HG02798 (cell line): ENCODE results near the gene YTHDF2.
"Not testable (repeated sequence)": the region's sequence is repeated elsewhere in the genome, so short reads cannot be mapped to it uniquely, and the experiment has no call there.

ENCODE experiments used
- ATAC-seq: cut with Tn5 transposase; IDR thresholded peaks from one replicate; pipeline ENCODE4 v1.9.1; 2021; ENCODE audit warnings: mild to moderate bottlenecking; ENCODE audit not compliant: unreplicated experiment, poor library complexity

YTHDF2 gene

GRCh38 chr1:28794582-28794981 lies 57.8 kb downstream of the YTHDF2 start:
- ATAC-seq: not testable (repeated sequence)

- ATAC-seq: no peak
Observed at GRCh38 chr1:28796352-28797211, 59.8 kb downstream of the YTHDF2 start.

GRCh38 chr1:28800324-28800723 lies 63.6 kb downstream of the YTHDF2 start:
- ATAC-seq: no peak

GRCh38 chr1:28801461-28801860 lies 64.7 kb downstream of the YTHDF2 start:
- no peak for ATAC-seq

GRCh38 chr1:28803051-28803450 lies 66.3 kb downstream of the YTHDF2 start:
- ATAC-seq: no peak

GRCh38 chr1:28803662-28804061 lies 66.9 kb downstream of the YTHDF2 start:
- no peak for ATAC-seq

- ATAC-seq: no peak
Observed at GRCh38 chr1:28804071-28804470, 67.3 kb downstream of the YTHDF2 start.

GRCh38 chr1:28807046-28807445 lies 70.3 kb downstream of the YTHDF2 start:
- ATAC-seq: no peak

- no peak for ATAC-seq
Observed at GRCh38 chr1:28807986-28808385, 71.2 kb downstream of the YTHDF2 start.

- no peak for ATAC-seq
Observed at GRCh38 chr1:28811369-28811765, 74.6 kb downstream of the YTHDF2 start.

GRCh38 chr1:28811766-28812668 lies 75.3 kb downstream of the YTHDF2 start, which contains the start of gene OPRD1:
OPRD1 (plus strand) TSS chr1:28812170; CDS start chr1:28812384, 214 bp downstream.
- no peak for ATAC-seq

GRCh38 chr1:28812669-28813468 lies 76.1 kb downstream of the YTHDF2 start:
- ATAC-seq: no peak

GRCh38 chr1:28813931-28814465 lies 77.3 kb downstream of the YTHDF2 start:
- ATAC-seq: no peak

GRCh38 chr1:28815533-28816185 lies 78.9 kb downstream of the YTHDF2 start:
- ATAC-seq: no peak

GRCh38 chr1:28817133-28817532 lies 80.4 kb downstream of the YTHDF2 start:
- no peak for ATAC-seq

GRCh38 chr1:28819020-28819419 lies 82.3 kb downstream of the YTHDF2 start:
- no peak for ATAC-seq
